DMS 273 treated with DMSO at 0.1 percent for 48 hours (cell line): ENCODE data around the gene ENG.
"Not testable (repeated sequence)": the region's sequence is repeated elsewhere in the genome, so short reads cannot be mapped to it uniquely, and the experiment has no call there.

Experiments
- DNase-seq: peaks from one replicate; lab custom pipeline; 2025; lab: John Stamatoyannopoulos, UW

The ENG gene

GRCh38 chr9:127844821-127845359 lies 9.6 kb downstream of the ENG start:
- DNase-seq = no peak

DNA sequence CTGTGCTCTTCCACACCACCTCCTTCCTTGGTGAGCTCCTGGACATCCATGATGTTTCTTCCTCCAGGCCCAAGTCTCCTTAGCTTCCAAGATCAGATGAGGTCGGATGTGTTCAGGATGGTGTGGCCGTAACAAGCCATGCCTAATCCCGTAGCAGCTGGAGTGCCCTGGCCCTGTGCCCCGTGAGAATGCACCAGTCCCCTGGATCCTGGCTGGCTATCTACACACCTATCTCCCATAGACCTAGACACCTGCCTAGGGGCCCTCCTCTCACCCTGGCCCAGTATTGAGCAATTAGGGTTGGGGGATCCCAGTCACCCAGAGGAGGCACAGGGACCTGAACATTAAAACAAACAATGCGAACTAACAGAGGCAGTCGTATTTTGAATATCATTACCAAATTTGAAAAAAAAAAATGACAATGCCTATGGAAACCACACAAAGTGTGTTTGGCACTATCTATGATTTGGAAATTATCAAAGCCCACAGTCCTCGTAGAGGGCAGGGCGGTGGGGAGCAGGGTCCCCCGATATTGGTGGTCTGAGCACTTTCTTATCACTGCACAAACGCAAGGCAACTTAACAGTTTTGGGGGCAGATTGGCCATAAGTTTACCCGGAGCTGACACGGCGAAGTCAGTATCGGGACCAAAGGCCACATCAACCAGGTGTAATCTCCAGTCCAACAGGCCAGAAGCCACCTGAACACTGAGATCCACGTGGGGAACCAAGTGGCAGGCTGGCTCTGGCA lies 13.2 kb downstream of the ENG start:
- no peak for DNase-seq

DNA sequence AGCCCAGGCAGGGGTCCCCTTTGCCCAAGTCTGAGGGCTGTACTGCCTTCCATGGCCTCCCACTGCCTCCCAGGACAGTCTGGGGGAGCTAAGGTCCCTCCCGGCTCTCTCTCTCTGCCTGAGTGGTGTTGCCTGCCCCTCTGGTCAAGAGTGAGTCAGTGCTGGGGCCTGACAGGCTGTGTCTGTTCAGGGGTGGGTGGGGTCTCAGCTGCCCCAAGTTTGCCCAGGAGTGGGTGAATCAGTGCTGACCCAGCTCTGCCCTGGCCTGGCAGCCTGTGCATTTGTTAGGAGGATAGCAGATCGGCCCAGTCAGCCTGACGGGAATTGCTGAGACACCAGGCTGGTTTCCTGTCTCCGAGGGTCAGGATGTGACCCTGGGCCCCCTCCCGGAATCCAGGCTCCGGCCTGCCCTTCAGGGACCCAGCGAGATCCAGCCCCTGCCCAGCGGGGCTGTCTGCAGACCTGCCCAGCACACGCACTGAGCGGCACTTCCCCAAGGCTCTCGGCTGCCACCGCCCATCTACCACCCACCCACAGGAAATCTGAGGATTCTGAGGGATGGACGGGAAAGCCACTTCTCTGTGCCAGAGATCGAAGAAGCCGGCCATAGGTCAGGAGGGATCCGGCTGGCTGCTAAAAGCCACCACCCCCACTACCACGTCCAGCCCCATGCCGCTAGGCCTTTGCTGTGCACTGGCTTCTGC lies 15.9 kb downstream of the ENG start:
- DNase-seq = no peak

- no peak for DNase-seq
Measured at GRCh38 chr9:127837346-127837745, 17.1 kb downstream of the ENG start.

DNA sequence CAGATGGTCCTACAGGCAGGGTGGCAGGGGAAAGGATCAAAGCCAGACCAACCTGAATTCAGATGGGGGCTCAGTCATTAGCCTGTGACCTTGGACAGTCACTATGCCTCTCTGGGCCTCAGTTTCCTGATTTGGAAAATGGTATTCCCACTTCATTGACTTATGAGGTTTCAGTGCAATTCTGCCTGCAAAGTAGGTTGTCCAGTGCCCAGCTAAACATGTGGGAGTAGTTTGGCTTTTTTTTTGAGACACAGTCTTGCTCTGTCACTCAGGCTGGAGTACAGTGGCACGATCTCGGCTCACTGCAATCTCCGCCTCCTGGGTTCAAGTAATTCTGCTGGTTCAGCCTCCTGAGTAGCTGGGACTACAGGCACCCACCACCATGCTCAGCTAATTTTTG lies 17.9 kb downstream of the ENG start:
- DNase-seq = not testable (repeated sequence)

DNA sequence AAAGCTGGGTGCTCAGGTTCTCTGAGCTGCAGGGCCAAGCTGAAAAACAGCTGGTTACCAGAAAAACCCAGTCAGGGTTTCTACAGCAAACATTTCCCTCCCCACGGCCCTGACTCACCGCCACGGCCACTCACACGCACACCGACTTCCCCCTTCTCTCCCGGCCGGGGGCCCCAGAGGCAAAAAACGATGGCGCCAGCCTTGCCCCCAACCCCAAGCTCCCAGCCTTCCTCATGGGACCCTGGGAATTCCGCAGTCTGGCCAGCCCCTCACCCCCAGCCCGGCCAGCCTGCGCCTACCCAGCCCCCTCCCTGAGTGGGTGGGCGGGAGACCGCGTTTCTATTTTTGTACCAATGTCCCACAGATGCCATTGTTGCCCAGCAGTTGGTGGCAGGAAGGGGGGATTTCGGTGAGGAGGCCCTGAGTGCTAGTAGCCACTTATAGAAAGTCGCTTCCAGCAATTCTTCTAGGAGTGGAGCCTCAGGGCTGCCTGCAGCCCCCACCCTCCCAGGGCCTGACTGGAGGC lies 18.4 kb downstream of the ENG start:
- no peak for DNase-seq

- DNase-seq = no peak
Measured at GRCh38 chr9:127833555-127833954, 20.9 kb downstream of the ENG start.

DNA sequence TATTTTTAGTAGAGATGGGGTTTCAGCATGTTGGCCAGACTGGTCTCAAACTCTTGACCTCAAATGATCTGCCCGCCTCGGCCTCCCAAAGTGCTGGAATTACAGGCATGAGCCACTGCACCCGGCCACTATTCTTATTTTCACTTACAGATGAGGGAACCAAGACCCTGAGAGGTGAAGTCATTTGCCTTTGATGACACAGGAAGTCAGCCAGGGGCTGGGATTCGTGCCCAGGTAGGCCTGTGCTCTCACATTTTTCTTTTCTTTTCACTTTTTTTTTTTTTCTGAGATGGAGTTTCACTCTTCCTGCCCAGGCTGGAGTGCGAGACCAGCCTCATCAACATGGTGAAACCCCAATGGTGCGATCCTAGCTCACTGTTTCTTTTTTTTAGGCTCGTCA lies 22.2 kb downstream of the ENG start:
- no peak for DNase-seq

GRCh38 chr9:127829205-127829906 lies 25.1 kb downstream of the ENG start:
- no peak for DNase-seq

GRCh38 chr9:127828262-127829031 lies 26.0 kb downstream of the ENG start:
- DNase-seq = peak; percentile 10

GRCh38 chr9:127826253-127826913 lies 28.1 kb downstream of the ENG start:
- DNase-seq = no peak

DNA sequence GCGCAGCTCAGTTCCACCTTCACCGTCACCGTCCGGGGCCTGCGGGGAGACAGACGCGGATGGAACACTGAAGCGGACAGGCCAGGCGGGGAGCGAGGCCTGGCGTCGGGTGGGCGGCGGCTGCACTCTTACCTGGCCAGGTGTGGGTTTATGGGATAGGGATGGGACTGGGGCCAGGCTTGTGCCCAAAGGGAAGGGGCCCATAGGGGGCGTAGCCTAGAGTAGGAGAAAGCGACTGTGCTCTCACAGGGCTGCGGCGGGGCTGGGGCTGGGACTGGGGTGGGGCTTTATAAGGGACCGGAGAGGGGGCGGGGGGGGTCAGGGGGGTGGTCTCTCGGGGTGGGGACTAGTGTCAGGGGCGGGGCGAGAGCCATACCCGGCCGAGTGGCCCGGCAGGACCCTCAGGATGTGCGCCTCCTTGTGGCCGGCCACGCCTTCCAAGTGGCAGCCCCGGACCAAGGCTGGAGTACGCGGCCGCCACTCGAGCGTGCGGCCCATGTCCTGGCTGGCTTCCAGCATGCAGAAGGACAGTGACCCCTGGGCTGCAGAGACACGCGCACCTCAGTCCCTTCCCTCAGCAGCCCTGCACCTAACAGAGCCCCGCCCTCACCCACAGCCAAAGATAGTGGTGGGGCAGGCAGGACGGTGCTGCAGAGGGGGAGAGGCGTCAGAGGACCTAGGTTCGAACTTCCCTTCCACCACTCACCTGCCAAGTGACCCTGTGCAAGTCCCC lies 29.0 kb downstream of the ENG start:
- no peak for DNase-seq

- DNase-seq = no peak
Measured at GRCh38 chr9:127822108-127822507, 32.4 kb downstream of the ENG start.

- no peak for DNase-seq
Measured at GRCh38 chr9:127818574-127818973, 35.9 kb downstream of the ENG start.

- peak; percentile 30 for DNase-seq
Measured at GRCh38 chr9:127817881-127818434, 36.5 kb downstream of the ENG start.

DNA sequence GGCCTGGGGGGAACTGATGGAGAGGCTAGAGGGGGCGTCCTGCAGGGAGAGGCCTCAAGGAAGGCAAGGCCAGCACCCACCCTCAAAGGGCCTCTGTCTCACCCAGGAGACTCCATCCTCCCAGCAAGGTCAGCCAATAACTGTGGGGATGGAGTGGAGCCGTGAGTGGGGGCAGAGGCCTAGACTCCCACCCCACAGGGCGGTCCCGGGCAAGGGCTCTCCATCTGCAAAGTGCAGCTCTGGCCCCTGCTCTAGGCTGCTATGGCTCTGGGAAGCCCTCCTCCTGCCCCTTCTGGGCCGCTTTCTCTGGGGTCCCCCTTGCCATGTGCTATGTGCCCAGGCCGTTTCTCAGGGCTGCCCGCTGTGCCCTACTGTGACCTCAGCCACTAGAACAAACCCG lies 37.7 kb downstream of the ENG start:
- DNase-seq = no peak

DNA sequence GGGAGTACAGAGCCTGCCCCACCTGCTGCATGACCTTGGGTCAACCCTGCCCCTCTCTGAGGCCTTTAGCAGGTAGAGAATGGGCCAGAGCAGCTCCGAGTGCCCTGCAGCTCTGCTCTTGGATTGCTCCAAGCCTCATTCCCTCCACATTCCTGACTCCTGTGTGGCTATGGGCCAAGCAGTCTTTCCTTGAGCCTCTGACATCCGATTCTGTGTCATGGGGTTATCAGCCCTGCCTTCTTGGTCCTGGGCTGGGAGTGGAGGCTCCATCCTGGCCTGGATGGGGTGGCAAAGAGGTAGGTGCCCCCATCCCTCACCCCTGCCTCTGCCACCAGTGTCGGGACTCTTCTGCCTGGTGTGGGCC lies 38.1 kb downstream of the ENG start:
- no peak for DNase-seq

GRCh38 chr9:127815512-127816361 lies 38.7 kb downstream of the ENG start:
- DNase-seq = no peak
